Lower leg skin (tissue), 3 donors: Measurements from ENCODE around the gene C1QTNF12.

Source experiments
- POLR2A ChIP-seq, 2 donors: fragments of 450-650 bp; IDR thresholded peaks; one replicate each; pipeline ENCODE4 v1.6.1; 2016 to 2017; ENCODE audit warnings: antibody characterized with exemption in 2 of 2, mild to moderate bottlenecking in 1 of 2, moderate library complexity in 1 of 2
- TF ChIP-seq, protein P1 (sequence below), 3 donors: fragments of 450-650 bp; IDR thresholded peaks; one replicate each; pipeline ENCODE4 v1.5.1; 2016; ENCODE audit warnings: antibody characterized with exemption in 3 of 3, mild to moderate bottlenecking in 3 of 3, moderate library complexity in 2 of 3

DNA sequence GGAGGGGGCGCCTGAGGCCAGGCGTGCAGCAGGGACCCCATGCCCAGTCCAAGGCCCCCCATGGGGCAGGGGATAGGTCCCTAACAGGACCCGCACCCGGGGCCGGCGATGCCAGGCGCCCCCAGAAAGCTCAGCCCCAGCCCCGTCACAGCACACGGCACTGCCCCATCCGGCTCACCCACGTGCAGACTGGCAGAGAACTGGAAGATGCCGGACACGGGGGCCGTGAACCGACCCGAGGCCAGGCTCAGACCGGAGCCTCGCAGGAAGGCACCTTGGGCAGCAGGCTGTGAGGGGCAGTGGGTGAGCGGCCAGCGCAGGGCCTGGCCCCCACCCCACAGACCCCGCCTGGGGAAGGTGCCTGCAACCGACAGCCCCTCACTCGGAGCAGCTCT, 3.3 kb downstream of the C1QTNF12 start:
- TF ChIP-seq, protein P1, sequence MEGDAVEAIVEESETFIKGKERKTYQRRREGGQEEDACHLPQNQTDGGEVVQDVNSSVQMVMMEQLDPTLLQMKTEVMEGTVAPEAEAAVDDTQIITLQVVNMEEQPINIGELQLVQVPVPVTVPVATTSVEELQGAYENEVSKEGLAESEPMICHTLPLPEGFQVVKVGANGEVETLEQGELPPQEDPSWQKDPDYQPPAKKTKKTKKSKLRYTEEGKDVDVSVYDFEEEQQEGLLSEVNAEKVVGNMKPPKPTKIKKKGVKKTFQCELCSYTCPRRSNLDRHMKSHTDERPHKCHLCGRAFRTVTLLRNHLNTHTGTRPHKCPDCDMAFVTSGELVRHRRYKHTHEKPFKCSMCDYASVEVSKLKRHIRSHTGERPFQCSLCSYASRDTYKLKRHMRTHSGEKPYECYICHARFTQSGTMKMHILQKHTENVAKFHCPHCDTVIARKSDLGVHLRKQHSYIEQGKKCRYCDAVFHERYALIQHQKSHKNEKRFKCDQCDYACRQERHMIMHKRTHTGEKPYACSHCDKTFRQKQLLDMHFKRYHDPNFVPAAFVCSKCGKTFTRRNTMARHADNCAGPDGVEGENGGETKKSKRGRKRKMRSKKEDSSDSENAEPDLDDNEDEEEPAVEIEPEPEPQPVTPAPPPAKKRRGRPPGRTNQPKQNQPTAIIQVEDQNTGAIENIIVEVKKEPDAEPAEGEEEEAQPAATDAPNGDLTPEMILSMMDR (IDR thresholded peaks at IDR 0.05): no peak
- TF ChIP-seq POLR2A (IDR thresholded peaks at IDR 0.05): no peak
